ENCODE measurements around the gene TTC21B. TPM values are rescaled to one million over a fixed set of nuclear protein-coding genes. Genes with fewer than 3 reads are reported as not detected.

Gene TTC21B
- total RNA-seq, 1 donor from 2014 or later = 12.0 TPM

DNA sequence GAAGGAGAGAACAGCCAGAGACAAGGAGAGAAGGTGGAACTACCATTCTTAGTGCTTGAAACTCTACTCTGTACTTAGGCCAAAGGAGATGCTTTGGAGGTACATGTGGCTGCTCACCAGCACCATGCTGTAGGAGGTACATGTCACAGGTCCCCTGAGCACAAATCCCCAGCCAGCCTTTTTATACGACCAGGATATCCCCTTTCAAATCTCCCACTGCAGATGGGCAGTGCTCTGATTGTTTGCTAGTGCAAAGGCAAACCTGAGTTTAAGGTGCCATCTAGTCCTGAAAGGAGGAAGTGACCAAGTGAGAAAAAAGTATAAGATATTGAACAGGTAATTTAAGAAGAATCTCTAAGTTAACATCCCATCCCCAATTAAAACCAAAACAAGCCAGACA, 17.1 kb upstream of the TTC21B start:
- Histone ChIP-seq H3K9me3 (ENCODE audit: insufficient read depth, low read depth, low read length) (no peaks in the 10 kb centered on the region), H3K27ac (ENCODE audit: low read depth, low read length) (no peak overlapping the region), H3K36me3 (ENCODE audit: insufficient read depth, low read length) (no peaks in the 10 kb centered on the region), H4K20me1 (ENCODE audit: insufficient read depth, low read length) (no peaks in the 10 kb centered on the region), H3K4me2 (ENCODE audit: low read length) (no peak overlapping the region), H3K4me1 (ENCODE audit: insufficient read depth, low read length) (no peaks in the 10 kb centered on the region), H3K27me3 (ENCODE audit: insufficient read depth, low read length) (no peaks in the 10 kb centered on the region), H3K9ac (ENCODE audit: low read length) (no peak overlapping the region), H2AFZ (ENCODE audit: low read depth, low read length) (no peak overlapping the region), H3K79me2 (ENCODE audit: insufficient read depth, low read length) (no peaks in the 10 kb centered on the region), H3K4me3 (ENCODE audit: insufficient read depth, low read depth, low read length) (no peak overlapping the region)
- TF ChIP-seq EZH2 (IDR thresholded peaks at IDR 0.05; ENCODE audit: insufficient read depth, low read length) (no peak), CTCF (IDR thresholded peaks at IDR 0.05; ENCODE audit: insufficient read depth, low read depth, low read length) (no peak)
- FAIRE-seq (no peak), DNase-seq (ENCODE audit: low read depth) (no peak)
- no peaks in the 10 kb centered on the region for H3K36me3 Mint-ChIP-seq (ENCODE audit: low read depth, unreplicated experiment)
- no peaks in the 10 kb centered on the region for H3K27me3 Mint-ChIP-seq (ENCODE audit: low read depth, unreplicated experiment)
- no peaks in the 10 kb centered on the region for H3K4me1 Mint-ChIP-seq (ENCODE audit: low read depth, unreplicated experiment)
- H3K27ac Mint-ChIP-seq (ENCODE audit: unreplicated experiment) = no peak overlapping the region
- H3K9me3 Mint-ChIP-seq (ENCODE audit: unreplicated experiment) = peaks cover 2% of the 10 kb centered on the region
- no peak overlapping the region for H3K4me3 Mint-ChIP-seq (ENCODE audit: unreplicated experiment)

DNA sequence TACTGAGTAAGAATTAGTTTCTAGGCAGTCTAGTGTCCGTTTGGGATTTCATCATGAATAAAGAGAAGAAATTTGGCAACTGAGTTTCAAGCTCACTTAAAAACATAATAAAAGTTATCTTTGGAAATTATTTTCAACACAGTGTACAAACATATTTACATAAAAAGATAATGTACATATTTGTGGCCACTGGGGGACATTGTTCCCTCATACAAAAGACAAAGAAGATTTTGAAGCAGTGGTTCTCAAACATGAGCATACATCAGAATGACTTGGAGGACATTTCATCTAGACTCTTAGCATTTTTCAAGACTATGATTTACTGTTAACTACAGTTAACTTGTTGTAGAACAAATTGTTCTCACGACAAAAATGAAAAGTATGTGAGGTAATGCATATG, 15.7 kb upstream of the TTC21B start:
- Mint-ChIP-seq H3K4me1 (ENCODE audit: low read depth, unreplicated experiment) (no peaks in the 10 kb centered on the region), H3K36me3 (ENCODE audit: low read depth, unreplicated experiment) (no peaks in the 10 kb centered on the region), H3K9me3 (ENCODE audit: unreplicated experiment) (no peaks in the 10 kb centered on the region), H3K4me3 (ENCODE audit: unreplicated experiment) (no peak overlapping the region), H3K27me3 (ENCODE audit: low read depth, unreplicated experiment) (no peaks in the 10 kb centered on the region), H3K27ac (ENCODE audit: unreplicated experiment) (no peak overlapping the region)
- no peak overlapping the region for H3K4me3 ChIP-seq (ENCODE audit: insufficient read depth, low read depth, low read length)
- H4K20me1 ChIP-seq (ENCODE audit: insufficient read depth, low read length) = no peaks in the 10 kb centered on the region
- H3K4me2 ChIP-seq (ENCODE audit: low read length) = no peak overlapping the region
- no peak overlapping the region for H2AFZ ChIP-seq (ENCODE audit: low read depth, low read length)
- no peaks in the 10 kb centered on the region for H3K4me1 ChIP-seq (ENCODE audit: insufficient read depth, low read length)
- no peaks in the 10 kb centered on the region for H3K79me2 ChIP-seq (ENCODE audit: insufficient read depth, low read length)
- no peaks in the 10 kb centered on the region for H3K9me3 ChIP-seq (ENCODE audit: insufficient read depth, low read depth, low read length)
- no peaks in the 10 kb centered on the region for H3K27me3 ChIP-seq (ENCODE audit: insufficient read depth, low read length)
- TF ChIP-seq EZH2 (IDR thresholded peaks at IDR 0.05; ENCODE audit: insufficient read depth, low read length) = no peak
- TF ChIP-seq CTCF (IDR thresholded peaks at IDR 0.05; ENCODE audit: insufficient read depth, low read depth, low read length) = no peak
- H3K9ac ChIP-seq (ENCODE audit: low read length) = no peak overlapping the region
- H3K27ac ChIP-seq (ENCODE audit: low read depth, low read length) = no peak overlapping the region
- FAIRE-seq = no peak
- H3K36me3 ChIP-seq (ENCODE audit: insufficient read depth, low read length) = no peaks in the 10 kb centered on the region
- DNase-seq (ENCODE audit: low read depth) = no peak

DNA sequence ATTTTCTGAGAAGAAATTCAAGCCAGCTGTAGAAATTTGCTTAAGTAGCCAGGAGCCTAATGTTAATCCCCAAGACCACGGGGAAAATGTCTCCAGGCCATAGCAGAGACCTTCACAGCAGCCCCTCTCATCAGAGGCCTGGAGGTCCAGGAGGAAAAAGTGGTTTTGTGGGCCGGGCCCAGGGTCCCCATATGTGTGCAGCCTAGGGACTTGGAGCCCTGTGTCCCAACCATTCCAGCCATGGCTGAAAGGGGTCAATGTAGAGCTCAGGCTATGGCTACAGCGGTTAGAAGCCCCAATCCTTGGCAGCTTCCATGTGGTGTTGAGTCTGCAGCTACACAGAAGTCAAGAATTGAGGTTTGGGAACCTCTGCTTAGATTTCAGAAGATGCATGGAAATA, 14.2 kb upstream of the TTC21B start:
- Mint-ChIP-seq H3K9me3 (ENCODE audit: unreplicated experiment) (no peaks in the 10 kb centered on the region), H3K36me3 (ENCODE audit: low read depth, unreplicated experiment) (no peaks in the 10 kb centered on the region), H3K4me1 (ENCODE audit: low read depth, unreplicated experiment) (no peaks in the 10 kb centered on the region), H3K27ac (ENCODE audit: unreplicated experiment) (no peak overlapping the region), H3K27me3 (ENCODE audit: low read depth, unreplicated experiment) (no peaks in the 10 kb centered on the region), H3K4me3 (ENCODE audit: unreplicated experiment) (no peak overlapping the region)
- no peaks in the 10 kb centered on the region for H3K36me3 ChIP-seq (ENCODE audit: insufficient read depth, low read length)
- no peak overlapping the region for H3K27ac ChIP-seq (ENCODE audit: low read depth, low read length)
- no peak overlapping the region for H3K9ac ChIP-seq (ENCODE audit: low read length)
- TF ChIP-seq CTCF (IDR thresholded peaks at IDR 0.05; ENCODE audit: insufficient read depth, low read depth, low read length) = no peak
- TF ChIP-seq EZH2 (IDR thresholded peaks at IDR 0.05; ENCODE audit: insufficient read depth, low read length) = no peak
- no peak overlapping the region for H2AFZ ChIP-seq (ENCODE audit: low read depth, low read length)
- no peaks in the 10 kb centered on the region for H4K20me1 ChIP-seq (ENCODE audit: insufficient read depth, low read length)
- no peaks in the 10 kb centered on the region for H3K9me3 ChIP-seq (ENCODE audit: insufficient read depth, low read depth, low read length)
- no peak overlapping the region for H3K4me3 ChIP-seq (ENCODE audit: insufficient read depth, low read depth, low read length)
- DNase-seq (ENCODE audit: low read depth) (no peak), FAIRE-seq (no peak)
- H3K27me3 ChIP-seq (ENCODE audit: insufficient read depth, low read length) = no peaks in the 10 kb centered on the region
- no peaks in the 10 kb centered on the region for H3K4me1 ChIP-seq (ENCODE audit: insufficient read depth, low read length)
- H3K79me2 ChIP-seq (ENCODE audit: insufficient read depth, low read length) = no peaks in the 10 kb centered on the region
- H3K4me2 ChIP-seq (ENCODE audit: low read length) = no peak overlapping the region

Measured in astrocyte (in vitro differentiated cells and primary cell).